CD4-positive, alpha-beta T cell treated with Interleukin-4 for 1 hour (primary cell): ENCODE data around the gene FAM131C.
"Not testable (repeated sequence)": the region's sequence is repeated elsewhere in the genome, so short reads cannot be mapped to it uniquely, and the experiment has no call there.

Experiments
- DNase-seq, 2 donors: peaks; one replicate each; pipeline ENCODE4 v3.0.0-alpha.2; 2020 to 2022

FAM131C gene

GRCh38 chr1:16073490-16074119 lies at the start of gene FAM131C:
FAM131C (minus strand) TSS chr1:16073651; CDS start chr1:16073442, 209 bp downstream.
- peak in 1 of 2 donors; percentile 29 for DNase-seq

- peak in 1 of 2 donors; percentile 43 for DNase-seq
These were observed 49.5 kb upstream of the FAM131C start for GRCh38 chr1:16122916-16123315.

DNA sequence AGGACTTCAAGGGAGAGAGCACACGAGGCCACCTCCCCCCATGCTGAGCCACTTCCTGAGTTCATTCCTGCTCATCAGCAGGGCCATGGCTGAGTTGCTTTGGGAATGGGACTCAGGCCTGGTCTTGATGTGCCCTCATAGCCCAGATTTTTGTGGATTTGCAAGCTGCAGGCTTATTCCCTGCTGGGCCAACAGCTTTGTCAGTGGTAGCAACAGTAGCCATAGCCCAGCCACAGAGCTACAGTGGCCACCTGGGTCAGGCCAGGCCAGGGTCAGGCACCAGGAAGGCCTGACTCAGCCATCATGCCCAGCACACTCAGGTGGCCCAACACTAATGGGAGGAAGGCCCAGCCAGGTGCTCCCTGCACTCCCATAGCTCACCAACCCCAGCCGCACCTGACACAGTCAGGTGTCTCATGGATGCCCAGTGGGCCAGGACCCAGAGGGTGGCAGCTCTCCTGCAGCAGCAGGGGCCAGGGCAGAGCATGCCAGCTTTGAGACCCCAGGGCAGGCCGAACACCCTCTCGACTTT lies 49.0 kb upstream of the FAM131C start:
- DNase-seq = no peak

DNA sequence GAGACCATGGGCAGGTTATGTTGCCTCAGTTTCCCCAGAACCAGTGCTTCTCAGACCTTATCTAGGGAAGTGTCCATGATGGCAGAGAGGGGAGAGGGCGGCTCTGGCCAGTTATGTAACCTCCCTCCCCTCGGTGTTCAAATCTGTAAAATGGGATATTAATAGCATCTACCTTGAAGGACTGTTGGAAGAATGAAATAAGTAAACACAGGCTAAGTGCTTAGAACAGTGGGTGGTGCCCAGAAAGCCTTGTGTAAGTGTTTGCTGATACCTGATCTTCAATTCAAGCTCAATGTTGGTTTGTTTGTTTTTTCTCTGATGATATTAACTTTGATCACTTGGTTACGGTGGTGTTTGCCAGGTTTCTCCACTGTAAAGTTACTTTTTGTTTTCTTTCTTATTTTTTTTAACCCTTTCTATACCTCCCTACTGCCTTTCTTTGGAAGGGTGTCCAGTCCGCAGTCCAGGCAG lies 47.5 kb upstream of the FAM131C start:
- no peak for DNase-seq

GRCh38 chr1:16120407-16120806 lies 47.0 kb upstream of the FAM131C start:
- no peak for DNase-seq

GRCh38 chr1:16119926-16120325 lies 46.5 kb upstream of the FAM131C start:
- DNase-seq = no peak

DNA sequence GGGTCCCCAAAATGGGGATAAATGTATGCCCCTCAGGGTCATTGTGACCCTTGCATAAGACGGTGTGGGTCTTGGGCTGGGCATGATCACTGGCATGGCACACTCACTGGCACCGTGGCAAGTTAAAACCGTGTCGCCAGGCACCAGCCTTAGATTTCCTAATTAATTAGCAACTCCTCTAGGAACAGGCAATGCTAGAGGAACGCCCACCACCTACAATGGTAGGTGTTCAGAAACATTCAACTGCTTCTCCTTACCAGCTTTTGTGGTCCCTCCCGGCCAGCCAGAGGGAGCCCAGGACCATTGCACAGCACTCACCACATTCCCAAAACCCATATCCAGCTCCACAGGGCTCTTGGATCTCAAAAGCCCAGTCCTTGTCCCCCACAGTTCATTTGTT lies 46.1 kb upstream of the FAM131C start:
- no peak for DNase-seq

- DNase-seq = no peak
These were observed 45.3 kb upstream of the FAM131C start for GRCh38 chr1:16118706-16119105.

DNA sequence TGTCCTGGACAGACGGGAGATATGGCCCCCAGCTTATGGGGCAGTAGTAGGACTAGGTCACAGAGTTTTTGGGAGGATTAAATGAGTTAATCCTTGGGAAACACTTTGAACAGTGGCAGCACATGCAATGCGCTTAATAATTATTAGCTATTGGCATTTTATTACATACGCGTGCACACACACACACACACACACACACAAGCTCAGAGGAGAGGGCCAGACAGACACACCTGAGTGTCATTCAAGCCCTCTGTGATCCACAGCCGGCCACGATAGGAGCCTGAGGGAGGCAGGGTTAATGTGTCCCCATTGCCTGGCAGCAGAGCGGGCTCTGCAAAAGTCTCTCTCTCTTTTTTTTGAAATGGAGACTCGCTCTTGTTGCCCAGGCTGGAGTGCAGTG lies 44.5 kb upstream of the FAM131C start:
- no peak for DNase-seq

DNA sequence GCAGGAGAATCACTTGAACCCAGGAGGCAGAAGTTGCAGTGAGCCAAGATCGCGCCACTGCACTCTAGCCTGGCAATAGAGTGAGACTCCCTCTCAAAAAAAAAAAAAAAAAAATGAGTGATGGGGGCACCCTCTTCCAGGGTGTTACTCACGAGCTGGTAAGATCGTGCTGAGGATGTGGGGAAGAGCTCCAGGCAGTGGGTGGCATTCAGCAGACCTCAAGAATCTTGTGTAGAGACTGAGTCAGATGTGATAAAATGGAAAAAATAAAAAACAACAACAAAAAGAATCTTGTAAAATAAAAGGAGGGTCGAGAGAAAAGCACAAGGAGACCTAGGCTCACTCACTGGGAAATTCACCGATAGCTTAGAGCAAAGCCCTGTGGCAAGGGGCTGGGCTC lies 43.9 kb upstream of the FAM131C start:
- DNase-seq = no peak

DNA sequence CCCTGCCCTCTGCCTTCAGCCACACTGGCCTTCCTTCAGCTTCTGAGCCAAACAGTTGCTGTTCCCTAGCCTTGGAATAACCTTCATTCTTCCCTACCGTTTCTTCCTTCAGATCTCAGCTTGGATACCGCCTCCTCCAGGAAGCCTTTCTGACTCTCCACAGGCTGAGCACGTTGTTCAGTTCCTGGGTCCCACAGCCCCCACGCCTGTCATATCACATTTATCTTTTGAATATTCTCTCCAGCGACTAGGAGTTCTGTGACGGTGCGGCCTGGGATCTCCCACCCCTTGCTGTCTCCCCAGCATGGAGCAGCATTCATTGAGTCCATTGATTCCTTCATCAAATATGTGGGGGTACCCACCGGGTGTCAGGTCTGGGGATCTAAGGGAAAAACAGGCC lies 43.2 kb upstream of the FAM131C start:
- DNase-seq = no peak

DNA sequence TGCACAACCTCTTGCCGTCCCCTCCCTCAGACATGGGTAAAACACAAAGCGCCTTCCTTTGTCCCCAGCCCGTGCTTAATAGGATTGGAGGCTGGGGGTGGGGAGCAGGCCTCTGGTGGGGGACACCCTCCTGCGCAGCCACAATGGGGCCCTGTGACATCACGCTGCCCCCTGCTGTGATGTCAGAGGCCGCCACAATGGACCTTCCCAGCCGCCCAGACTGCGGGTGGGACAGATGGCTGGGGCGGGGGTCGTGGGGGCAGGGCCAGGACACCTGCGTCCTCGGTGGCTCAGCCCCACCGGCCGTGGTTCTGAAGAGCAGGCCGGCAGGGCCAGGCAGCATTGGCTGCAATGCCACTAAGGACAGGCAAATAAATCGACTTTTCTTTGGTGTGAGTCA lies 42.6 kb upstream of the FAM131C start:
- no peak for DNase-seq

- DNase-seq = no peak
These were observed 42.1 kb upstream of the FAM131C start for GRCh38 chr1:16115468-16115983.

GRCh38 chr1:16114527-16115467 lies 41.3 kb upstream of the FAM131C start:
- DNase-seq = no peak

DNA sequence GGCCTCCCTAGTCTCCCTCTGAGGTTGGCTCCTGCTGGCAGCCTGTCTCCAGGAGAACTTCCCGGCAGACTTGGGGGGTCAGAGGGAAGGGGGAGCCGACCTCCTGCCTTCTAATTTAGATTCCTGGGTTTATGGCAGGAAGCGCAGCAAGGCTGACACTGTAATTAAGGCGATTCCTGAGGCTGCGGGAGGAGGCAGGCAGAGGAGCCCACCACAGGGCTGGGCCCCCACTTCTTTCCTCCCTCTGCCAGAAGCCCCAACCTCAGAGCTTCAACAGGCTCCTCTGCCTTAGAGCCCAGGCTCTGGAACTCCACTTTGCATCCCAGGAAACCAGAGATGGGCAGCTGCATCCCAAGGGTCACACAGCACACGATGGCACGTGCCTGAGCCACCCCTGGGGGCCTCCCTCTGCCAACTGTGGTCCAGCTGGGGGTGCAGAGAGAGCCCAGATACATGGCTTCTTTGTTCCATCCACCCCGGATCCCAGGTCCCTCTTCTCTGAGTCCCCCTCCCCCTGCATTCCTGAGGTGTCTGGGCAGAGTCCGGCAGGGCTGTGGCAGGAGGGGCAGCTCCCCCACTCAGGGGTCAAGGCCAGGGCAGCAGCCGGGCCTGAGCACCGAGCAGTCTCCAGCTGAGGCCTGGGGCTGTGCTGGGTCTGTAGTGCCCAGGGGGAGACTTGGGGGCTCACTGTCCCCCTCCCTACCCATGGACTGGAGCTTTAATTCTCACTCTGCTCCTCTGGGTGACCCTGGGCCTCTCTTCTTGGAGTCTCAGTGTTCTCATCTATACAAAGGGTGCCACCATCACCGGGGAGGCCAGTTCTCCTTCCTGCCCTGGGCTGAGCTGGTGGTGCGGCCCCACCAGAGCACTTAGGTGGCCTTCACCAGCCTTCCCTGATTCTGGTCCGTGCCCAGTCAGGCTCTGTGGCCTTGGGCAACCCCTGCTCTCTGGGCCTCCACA lies 39.4 kb upstream of the FAM131C start:
- DNase-seq = no peak

DNA sequence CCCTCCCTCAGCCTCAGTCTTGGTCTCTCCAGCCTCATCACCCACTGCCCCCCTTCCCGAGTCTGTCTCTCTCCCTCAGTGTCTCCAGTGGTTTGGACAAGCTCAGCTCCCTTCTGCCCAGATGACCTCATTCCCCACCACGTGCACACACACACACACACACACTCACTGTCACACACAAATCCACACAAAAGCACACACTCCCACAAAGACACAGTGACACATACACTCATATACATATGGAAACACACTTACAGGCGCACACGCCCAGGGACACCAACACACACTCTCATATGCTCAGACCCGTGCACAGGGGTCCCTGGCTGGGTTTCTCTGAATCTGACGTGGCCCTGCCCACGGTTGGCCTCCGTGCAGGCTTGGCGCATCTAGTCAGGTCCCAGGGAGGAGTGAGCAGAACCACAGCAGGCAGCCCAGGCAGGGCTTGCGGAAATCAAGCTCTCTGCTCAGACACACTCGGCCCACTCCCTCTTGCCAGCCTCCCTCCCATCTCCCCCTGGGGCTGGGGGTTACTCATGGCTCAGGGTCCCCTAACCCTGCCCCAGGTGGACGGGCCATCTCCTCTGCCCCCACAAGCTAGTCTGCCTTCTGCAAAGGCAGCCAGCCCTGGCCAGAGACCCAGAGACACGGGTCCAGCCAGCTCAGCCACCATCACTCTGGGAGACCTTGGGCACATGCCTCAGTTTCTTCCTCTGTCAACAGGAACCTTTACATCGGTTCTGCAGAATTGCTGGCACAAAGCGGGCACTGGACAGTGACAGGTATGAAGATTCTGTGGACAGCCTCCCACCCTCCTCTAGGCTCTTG lies 38.5 kb upstream of the FAM131C start:
- no peak for DNase-seq

DNA sequence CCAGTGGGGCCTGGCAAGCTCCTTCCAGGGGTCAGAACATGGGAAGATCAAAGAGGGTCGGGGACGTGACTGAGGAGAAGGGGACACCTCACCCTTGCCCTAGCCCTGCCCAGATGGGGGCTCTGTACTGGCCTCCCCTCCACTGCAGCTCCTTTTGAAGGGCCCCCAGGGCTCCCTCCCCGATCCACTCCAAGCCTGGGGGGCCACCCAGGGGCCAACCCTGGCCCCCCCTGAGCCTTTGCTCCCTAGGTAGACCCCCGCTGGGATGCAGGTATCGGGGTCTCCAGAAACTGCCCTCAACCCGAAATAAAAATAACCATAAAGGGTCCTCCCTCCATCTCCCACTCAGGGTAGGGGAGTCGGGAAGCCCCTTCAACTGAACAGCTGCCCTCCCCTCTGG lies 37.4 kb upstream of the FAM131C start:
- no peak for DNase-seq

DNA sequence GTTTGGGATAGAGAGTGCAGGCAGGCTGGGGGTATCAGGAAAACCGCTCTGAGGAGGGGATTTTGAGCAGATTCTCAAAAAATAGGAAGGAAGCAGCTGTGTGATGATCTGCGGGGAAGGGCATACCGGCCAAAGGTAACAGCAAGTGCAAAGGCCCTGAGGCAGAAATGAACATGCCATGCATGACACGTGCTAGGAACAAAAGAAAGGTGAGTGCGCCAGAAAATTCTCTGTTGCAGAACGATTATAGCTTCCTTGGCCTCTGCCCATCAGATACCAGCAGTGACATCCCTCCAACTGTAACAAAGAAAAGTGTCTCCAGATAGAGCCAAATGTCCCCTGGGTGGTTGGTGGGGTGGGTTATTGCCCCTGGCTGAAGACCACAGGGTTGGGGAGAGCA lies 37.0 kb upstream of the FAM131C start:
- DNase-seq = no peak

- DNase-seq = no peak
These were observed 36.1 kb upstream of the FAM131C start for GRCh38 chr1:16109571-16109970.

GRCh38 chr1:16107039-16107438 lies 33.6 kb upstream of the FAM131C start:
- DNase-seq = not testable (repeated sequence)

DNA sequence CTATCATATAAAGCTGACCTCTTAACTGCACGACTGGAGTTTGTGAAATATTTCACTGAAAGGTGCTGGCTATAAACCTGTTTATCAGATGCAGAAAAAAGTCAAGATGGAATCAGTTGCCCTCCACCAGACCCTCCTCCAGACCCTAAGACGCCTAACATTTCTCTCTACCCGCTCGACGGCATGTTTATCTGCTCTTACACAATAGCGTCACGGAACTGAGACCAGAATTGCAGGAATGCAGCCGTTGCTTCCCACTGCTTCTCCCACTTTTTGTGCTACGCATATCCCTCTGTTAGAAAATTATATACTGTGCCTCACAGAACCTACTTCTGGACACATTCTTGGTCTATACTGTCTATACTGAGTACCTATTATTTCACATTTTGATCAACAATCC lies 28.2 kb upstream of the FAM131C start:
- no peak for DNase-seq

DNA sequence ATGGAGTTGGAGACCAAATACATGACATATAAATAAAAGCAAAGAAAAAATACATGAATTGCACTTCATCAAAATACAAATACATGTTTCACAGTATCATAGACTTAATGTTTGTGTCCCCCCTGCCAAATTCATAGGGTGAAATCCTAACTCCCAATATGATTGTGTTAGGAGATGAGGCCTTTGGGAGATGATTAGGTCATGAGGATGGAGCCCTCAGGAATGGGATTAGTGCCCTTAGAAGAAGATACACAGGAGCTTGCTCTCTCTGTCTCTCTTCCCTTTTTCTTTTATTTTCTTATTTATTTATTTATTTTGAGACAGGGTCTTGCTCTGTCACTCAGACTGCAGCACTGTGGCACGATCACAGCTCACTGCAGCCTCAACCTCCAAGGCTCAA lies 26.0 kb upstream of the FAM131C start:
- DNase-seq = no peak
